Stimulated activated naive CD8-positive, alpha-beta T cell treated with anti-CD3 and anti-CD28 coated beads, Interleukin-15, Interleukin-2, amounts not matched to agents 100 ng/mL and 50 ng/mL, for 24 hours (primary cell): ENCODE measurements around the gene KLC3.

ENCODE experiments used
- H3K27ac Mint-ChIP-seq: one replicate; pipeline ENCODE4 v1.8.0; 2021; ENCODE audit warnings: mild to moderate bottlenecking, mixed read lengths
- H3K27me3 Mint-ChIP-seq: one replicate; pipeline ENCODE4 v1.8.0; 2021; ENCODE audit warnings: mixed read lengths
- H3K36me3 Mint-ChIP-seq: one replicate; pipeline ENCODE4 v1.8.0; 2021; ENCODE audit warnings: low read depth, mixed read lengths
- H3K4me1 Mint-ChIP-seq: one replicate; pipeline ENCODE4 v1.8.0; 2021; ENCODE audit warnings: low read depth, mixed read lengths
- H3K4me3 Mint-ChIP-seq: one replicate; pipeline ENCODE4 v1.8.0; 2021; ENCODE audit warnings: mild to moderate bottlenecking, mixed read lengths
- H3K9me3 Mint-ChIP-seq: one replicate; pipeline ENCODE4 v1.8.0; 2021; ENCODE audit warnings: mixed read lengths

The KLC3 gene

GRCh38 chr19:45351401-45351952, 10.9 kb downstream of the KLC3 start:
- Mint-ChIP-seq H3K9me3 (no peaks in the 10 kb centered on the region), H3K27me3 (no peaks in the 10 kb centered on the region), H3K27ac (no peak overlapping the region), H3K4me1 (no peaks in the 10 kb centered on the region), H3K36me3 (peaks cover 10% of the 10 kb centered on the region), H3K4me3 (no peak overlapping the region)

DNA sequence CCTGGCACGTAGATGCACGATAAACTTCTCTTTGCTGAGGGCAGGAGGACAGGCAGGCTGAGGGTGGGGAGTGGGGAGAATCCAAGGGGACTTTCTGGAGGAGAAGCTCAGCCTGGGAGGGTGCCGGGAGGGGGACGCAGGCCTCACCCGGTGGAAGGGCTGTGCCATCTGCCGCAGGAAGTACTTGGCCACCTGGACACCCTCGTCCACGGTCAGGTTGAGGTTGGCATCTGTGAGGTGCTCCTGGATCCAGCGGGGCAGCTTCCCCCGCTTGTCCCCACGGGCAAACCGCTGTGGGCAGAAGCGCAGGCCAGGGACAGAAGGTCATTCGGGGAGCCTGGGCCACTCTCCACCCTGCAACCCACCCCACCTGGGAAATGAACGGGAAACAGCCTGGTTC, 11.5 kb downstream of the KLC3 start:
- H3K4me3 Mint-ChIP-seq, result no peak overlapping the region
- H3K27me3 Mint-ChIP-seq, result no peaks in the 10 kb centered on the region
- H3K27ac Mint-ChIP-seq, result no peak overlapping the region
- H3K36me3 Mint-ChIP-seq, result peaks cover 10% of the 10 kb centered on the region
- H3K4me1 Mint-ChIP-seq, result no peaks in the 10 kb centered on the region
- no peaks in the 10 kb centered on the region for H3K9me3 Mint-ChIP-seq

- H3K4me1 Mint-ChIP-seq, result no peaks in the 10 kb centered on the region
- H3K27ac Mint-ChIP-seq, result no peak overlapping the region
- no peaks in the 10 kb centered on the region for H3K9me3 Mint-ChIP-seq
- H3K4me3 Mint-ChIP-seq, result no peak overlapping the region
- H3K36me3 Mint-ChIP-seq, result peaks cover 10% of the 10 kb centered on the region
- H3K27me3 Mint-ChIP-seq, result no peaks in the 10 kb centered on the region
These were observed 11.9 kb downstream of the KLC3 start for GRCh38 chr19:45352471-45352870.

DNA sequence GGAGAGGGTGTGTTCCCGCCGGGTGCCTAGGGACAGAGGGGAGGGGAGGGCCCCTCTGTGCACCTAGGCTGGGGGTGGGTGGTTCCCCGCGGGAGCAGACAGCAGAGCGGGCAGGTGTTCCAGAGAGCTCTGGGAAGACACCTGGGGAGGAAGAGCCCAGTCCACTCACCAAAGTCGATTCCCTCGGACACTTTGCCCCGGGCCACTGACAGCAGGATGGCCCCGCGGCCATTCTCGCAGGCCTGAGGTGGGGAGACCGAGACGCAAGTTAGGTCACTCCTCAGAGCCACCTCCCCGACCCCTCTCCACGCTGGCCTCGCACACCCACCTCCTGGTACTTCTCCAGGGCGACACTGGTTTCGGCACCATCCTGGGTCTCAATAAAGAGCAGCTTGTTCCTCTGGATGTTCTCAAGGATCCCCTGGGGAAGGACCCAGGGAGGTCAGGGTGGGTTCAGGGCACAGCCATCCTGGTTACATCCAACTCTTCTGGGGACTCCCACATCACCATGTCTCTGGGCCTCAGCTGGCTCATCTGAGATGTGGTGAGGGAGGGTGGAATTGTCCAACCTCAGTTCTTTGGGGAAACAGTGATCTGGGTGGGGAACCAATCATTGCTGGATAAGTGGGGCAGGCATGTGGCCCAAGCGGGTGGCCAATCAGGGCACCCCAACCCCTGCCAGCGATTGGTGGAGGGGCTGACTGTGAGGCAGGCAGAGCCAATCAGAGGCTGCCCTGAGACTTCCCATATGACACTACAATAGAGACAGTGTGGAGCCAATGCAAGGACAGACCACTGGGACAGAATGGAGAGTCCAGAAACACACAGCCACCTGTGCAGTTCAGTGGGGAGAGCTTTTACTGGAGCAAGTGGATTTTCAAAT, 12.6 kb downstream of the KLC3 start:
- peaks cover 16% of the 10 kb centered on the region for H3K36me3 Mint-ChIP-seq

DNA sequence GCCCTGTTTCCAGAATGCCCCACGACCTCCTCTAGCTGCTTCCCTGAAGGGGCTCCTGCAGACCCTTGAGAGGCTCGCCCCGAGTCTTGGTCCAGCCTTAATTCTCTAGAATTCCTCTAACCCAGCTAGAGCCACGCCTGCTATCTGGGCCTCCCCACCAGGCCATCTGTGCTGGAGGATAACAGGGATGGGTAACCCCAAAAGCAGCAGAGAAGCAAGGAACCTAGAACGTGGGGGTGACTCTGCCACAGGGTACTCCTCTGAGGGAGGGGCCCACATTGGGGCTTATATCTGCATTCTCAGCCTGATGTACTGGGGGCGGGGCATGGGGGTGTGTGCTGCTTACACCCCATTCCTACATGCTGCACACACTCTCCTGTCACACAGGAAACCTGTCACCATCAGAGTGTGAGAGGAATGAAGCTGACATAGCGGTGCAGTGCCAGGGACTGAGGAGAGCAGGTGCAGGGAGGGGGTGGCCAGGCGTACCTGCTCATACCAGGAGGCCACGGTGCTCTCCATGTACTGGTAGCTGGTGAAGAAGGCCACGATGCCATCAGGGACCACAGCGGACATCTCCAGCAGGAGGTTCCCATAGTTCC, 13.8 kb downstream of the KLC3 start:
- Mint-ChIP-seq H3K27ac (no peak overlapping the region), H3K27me3 (no peaks in the 10 kb centered on the region), H3K9me3 (no peaks in the 10 kb centered on the region), H3K4me1 (no peaks in the 10 kb centered on the region), H3K36me3 (peaks cover 28% of the 10 kb centered on the region), H3K4me3 (no peak overlapping the region)

More for the DNA sequence above, 12.6 kb downstream of the KLC3 start:
- Mint-ChIP-seq H3K27me3 (no peaks in the 10 kb centered on the region), H3K4me1 (no peaks in the 10 kb centered on the region), H3K9me3 (no peaks in the 10 kb centered on the region), H3K27ac (no peak overlapping the region), H3K4me3 (no peak overlapping the region)

- H3K4me3 Mint-ChIP-seq, result no peak overlapping the region
- H3K36me3 Mint-ChIP-seq, result peaks cover 31% of the 10 kb centered on the region
- no peaks in the 10 kb centered on the region for H3K4me1 Mint-ChIP-seq
- no peak overlapping the region for H3K27ac Mint-ChIP-seq
- no peaks in the 10 kb centered on the region for H3K27me3 Mint-ChIP-seq
- no peaks in the 10 kb centered on the region for H3K9me3 Mint-ChIP-seq
These were observed 14.9 kb downstream of the KLC3 start for GRCh38 chr19:45355402-45355801.

GRCh38 chr19:45355910-45356309, 15.4 kb downstream of the KLC3 start:
- Mint-ChIP-seq H3K4me1 (no peaks in the 10 kb centered on the region), H3K9me3 (no peaks in the 10 kb centered on the region), H3K4me3 (no peak overlapping the region), H3K27ac (no peak overlapping the region), H3K27me3 (no peaks in the 10 kb centered on the region), H3K36me3 (peaks cover 32% of the 10 kb centered on the region)

GRCh38 chr19:45356760-45357444, 16.4 kb downstream of the KLC3 start:
- H3K4me3 Mint-ChIP-seq, result no peak overlapping the region
- H3K4me1 Mint-ChIP-seq, result no peaks in the 10 kb centered on the region
- peaks cover 42% of the 10 kb centered on the region for H3K36me3 Mint-ChIP-seq
- H3K27me3 Mint-ChIP-seq, result no peaks in the 10 kb centered on the region
- H3K9me3 Mint-ChIP-seq, result no peaks in the 10 kb centered on the region
- no peak overlapping the region for H3K27ac Mint-ChIP-seq

DNA sequence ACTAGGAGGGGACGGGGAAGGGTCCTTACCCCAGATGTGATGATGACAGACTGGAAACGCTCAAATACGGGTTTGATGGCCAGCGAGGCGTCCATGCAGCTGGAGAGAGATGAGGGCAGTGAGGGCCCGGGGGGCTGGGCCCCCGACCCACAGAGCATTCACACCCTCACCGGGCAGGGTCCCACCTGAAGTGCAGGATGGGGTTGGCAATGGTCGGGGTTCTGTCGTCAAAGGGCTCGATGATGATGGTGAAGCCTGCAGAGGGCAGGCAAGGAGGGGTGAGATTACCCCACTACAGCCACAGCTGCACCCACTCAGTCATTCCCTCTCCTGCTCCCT, 16.9 kb downstream of the KLC3 start:
- no peaks in the 10 kb centered on the region for H3K27me3 Mint-ChIP-seq
- H3K36me3 Mint-ChIP-seq, result peaks cover 46% of the 10 kb centered on the region
- H3K27ac Mint-ChIP-seq, result no peak overlapping the region
- no peaks in the 10 kb centered on the region for H3K9me3 Mint-ChIP-seq
- H3K4me1 Mint-ChIP-seq, result no peaks in the 10 kb centered on the region
- H3K4me3 Mint-ChIP-seq, result no peak overlapping the region

GRCh38 chr19:45358213-45358792, 17.8 kb downstream of the KLC3 start:
- Mint-ChIP-seq H3K27ac (no peak overlapping the region), H3K36me3 (peaks cover 46% of the 10 kb centered on the region), H3K4me3 (no peak overlapping the region), H3K4me1 (no peaks in the 10 kb centered on the region), H3K27me3 (no peaks in the 10 kb centered on the region), H3K9me3 (no peaks in the 10 kb centered on the region)

DNA sequence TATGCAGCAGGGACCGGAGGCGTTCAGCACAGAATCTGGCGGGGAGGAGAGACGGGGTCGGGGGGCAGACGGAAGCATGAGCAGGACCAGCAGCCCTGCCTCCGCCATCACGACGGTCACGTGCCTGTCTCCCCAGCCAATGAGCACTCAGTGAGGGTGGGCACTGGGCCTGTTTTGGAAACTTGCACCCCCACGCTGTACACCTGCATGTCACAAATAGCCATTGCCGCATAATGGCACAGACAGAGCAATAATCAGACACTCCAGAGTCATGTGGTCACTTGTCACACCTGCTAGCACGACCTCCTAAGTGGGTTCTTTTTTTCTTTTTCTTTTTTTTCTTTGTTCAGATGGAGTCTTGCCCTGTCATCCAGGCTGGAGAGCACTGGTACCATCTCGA, 21.1 kb downstream of the KLC3 start:
- peaks cover 36% of the 10 kb centered on the region for H3K36me3 Mint-ChIP-seq
- no peaks in the 10 kb centered on the region for H3K4me1 Mint-ChIP-seq
- H3K27me3 Mint-ChIP-seq, result no peaks in the 10 kb centered on the region
- no peaks in the 10 kb centered on the region for H3K9me3 Mint-ChIP-seq
- H3K4me3 Mint-ChIP-seq, result no peak overlapping the region
- H3K27ac Mint-ChIP-seq, result no peak overlapping the region

DNA sequence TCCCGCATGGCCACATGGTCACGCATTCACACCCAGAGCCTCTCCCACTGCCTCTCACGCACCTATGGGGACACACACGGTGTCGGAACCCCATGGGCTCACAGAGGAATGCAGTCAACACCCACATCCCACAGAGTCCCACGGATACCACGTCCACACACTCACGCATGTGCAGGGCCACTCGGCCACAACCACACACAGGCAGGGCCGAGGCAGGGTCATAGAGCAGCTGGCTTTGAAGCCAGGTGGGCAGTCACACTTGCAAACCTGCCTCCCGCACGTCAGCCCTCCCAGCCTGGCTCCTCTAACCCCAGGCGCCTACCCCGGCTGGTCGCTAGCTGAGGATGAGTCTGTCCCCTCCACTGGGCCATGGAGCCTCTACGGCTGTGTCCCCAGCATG, 21.7 kb downstream of the KLC3 start:
- Mint-ChIP-seq H3K4me1 (no peaks in the 10 kb centered on the region), H3K4me3 (no peak overlapping the region), H3K9me3 (no peaks in the 10 kb centered on the region), H3K36me3 (peaks cover 36% of the 10 kb centered on the region), H3K27ac (no peak overlapping the region), H3K27me3 (no peaks in the 10 kb centered on the region)

DNA sequence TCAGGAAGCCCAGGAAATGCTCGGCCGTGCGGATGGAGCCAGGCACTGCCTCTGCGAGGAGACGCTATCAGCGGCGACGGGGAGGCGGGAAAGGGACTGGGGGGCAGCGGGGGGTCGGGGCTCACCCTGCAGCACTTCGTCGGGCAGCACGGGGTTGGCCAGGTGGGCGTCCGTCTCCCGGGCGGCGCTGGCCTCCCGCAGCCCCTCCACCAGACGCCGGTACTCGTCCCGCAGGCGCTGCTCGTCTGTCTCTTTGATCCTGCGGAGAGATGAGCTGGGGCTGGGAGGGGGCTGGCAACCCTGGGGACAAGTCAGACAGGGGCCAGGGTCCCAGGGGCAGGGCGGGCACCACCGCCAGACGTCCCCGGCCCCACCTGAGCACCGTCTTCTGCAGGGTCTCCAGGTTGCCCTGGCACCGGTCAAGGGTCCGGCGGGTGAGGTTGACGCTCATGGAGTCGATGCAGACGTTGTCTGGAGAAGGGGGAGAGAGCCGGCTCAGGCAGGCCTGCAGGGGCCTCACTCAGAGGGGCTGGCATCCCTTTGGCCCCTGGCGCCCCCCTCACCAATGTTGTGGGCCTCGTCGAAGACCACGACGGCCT, 23.4 kb downstream of the KLC3 start:
- Mint-ChIP-seq H3K27me3 (no peaks in the 10 kb centered on the region), H3K4me3 (no peak overlapping the region), H3K36me3 (peaks cover 21% of the 10 kb centered on the region)

GRCh38 chr19:45364696-45365095, 24.1 kb downstream of the KLC3 start:
- no peaks in the 10 kb centered on the region for H3K9me3 Mint-ChIP-seq
- H3K27me3 Mint-ChIP-seq, result no peaks in the 10 kb centered on the region
- peaks cover 9% of the 10 kb centered on the region for H3K4me1 Mint-ChIP-seq
- H3K36me3 Mint-ChIP-seq, result peaks cover 14% of the 10 kb centered on the region
- no peak overlapping the region for H3K27ac Mint-ChIP-seq
- no peak overlapping the region for H3K4me3 Mint-ChIP-seq

More for the DNA sequence above, 23.4 kb downstream of the KLC3 start:
- Mint-ChIP-seq H3K9me3 (no peaks in the 10 kb centered on the region), H3K4me1 (peaks cover 6% of the 10 kb centered on the region), H3K27ac (no peak overlapping the region)
